ENCODE measurements around the gene APPBP2.
A peak's percentile ranks its signal among the peaks of the same experiment; 100 is the strongest.
"Not testable (repeated sequence)": the region's sequence is repeated elsewhere in the genome, so short reads cannot be mapped to it uniquely, and the experiment has no call there.

The APPBP2 gene

DNA sequence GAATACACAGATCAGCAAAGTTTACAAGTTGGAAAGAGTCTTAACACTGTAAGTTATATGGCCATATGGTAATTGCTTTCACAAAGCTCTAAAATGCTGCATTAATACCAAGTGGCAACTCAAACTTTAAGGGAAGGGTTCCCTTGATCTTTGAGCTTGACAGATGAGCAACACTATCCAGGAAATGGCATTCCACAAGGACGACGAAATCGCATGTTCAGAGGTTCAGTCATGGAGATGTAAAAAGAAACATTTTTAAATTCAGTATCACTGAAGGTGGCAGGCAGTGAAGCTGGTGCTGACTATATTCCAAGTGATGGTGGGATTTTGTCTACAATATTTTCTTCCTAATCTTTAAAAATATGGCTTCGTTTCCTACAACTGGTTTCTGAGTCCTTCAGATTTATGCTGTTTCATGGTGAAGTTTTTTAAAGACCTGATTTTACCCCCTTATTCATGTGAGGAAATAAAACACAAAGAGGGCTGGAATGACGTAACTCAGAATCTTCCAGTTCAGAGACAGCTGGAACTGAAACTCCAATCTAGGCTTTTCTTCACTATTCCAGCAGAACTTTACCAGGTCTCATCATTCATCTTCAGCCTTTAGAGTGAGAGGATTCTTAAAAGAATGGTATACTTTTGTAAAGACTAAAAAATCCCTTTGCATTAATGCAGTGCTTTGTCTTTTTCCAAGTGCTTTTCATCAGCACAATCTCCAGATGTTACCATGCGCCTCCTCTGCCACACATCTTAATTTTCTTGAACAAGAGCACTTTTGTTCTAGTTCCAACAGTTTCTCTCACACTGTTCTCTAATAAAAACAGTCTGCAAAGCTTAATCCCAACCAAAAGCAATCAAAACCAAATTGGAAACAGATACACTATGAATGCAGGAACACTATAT is 83.5 kb downstream of the APPBP2 start:
- DNase-seq (ENCODE audit: low read depth): no peak
- no peak overlapping the region for H3K4me3 ChIP-seq (ENCODE audit: low read depth, low read length)
- TF ChIP-seq CTCF (IDR thresholded peaks at IDR 0.05; ENCODE audit: control insufficient read depth, extremely low read depth, insufficient read depth): no peak

GRCh38 chr17:60439501-60439900 is 86.5 kb downstream of the APPBP2 start:
- no peak for TF ChIP-seq CTCF (IDR thresholded peaks at IDR 0.05; ENCODE audit: control insufficient read depth, extremely low read depth, insufficient read depth)
- DNase-seq (ENCODE audit: low read depth): no peak
- no peak overlapping the region for H3K4me3 ChIP-seq (ENCODE audit: low read depth, low read length)

DNA sequence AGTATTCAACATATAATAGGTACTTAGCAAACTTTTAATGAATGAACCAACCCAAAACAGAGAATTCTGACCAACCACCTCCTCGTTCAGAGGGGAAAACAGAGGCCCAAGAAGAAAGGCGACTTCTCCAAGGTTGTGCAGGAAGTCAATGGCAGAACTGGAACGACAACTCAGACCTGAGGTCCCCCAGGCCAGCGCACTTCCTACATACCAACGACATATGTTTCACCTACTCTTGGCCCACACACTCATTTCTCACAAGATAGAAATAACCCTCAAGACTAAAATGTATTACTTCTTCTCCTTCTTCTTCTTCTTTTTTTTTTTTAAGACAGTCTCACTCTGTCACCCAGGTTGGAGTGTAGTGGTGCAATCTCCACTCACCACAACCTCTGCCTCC is 89.4 kb downstream of the APPBP2 start:
- TF ChIP-seq CTCF (IDR thresholded peaks at IDR 0.05; ENCODE audit: control insufficient read depth, extremely low read depth, insufficient read depth): no peak
- no peak for DNase-seq (ENCODE audit: low read depth)
- no peak overlapping the region for H3K4me3 ChIP-seq (ENCODE audit: low read depth, low read length)

- no peak overlapping the region for H3K4me3 ChIP-seq (ENCODE audit: low read depth, low read length)
- peak; percentile 93 for TF ChIP-seq CTCF (IDR thresholded peaks at IDR 0.05; ENCODE audit: control insufficient read depth, extremely low read depth, insufficient read depth)
- DNase-seq (ENCODE audit: low read depth): peak; percentile 67
Observed at GRCh38 chr17:60435244-60436167, 90.5 kb downstream of the APPBP2 start.

GRCh38 chr17:60433021-60433997 is 92.7 kb downstream of the APPBP2 start:
- DNase-seq (ENCODE audit: low read depth); H3K4me3 ChIP-seq (ENCODE audit: low read depth, low read length): not testable (repeated sequence)

- DNase-seq (ENCODE audit: low read depth); H3K4me3 ChIP-seq (ENCODE audit: low read depth, low read length): not testable (repeated sequence)
Observed at GRCh38 chr17:60430561-60430960, 95.5 kb downstream of the APPBP2 start.

GRCh38 chr17:60428491-60428890 is 97.6 kb downstream of the APPBP2 start:
- not testable (repeated sequence) for DNase-seq (ENCODE audit: low read depth); H3K4me3 ChIP-seq (ENCODE audit: low read depth, low read length)

- H3K4me3 ChIP-seq (ENCODE audit: low read depth, low read length): no peak overlapping the region
- TF ChIP-seq CTCF (IDR thresholded peaks at IDR 0.05; ENCODE audit: control insufficient read depth, extremely low read depth, insufficient read depth): no peak
- no peak for DNase-seq (ENCODE audit: low read depth)
Observed at GRCh38 chr17:60426596-60426995, 99.4 kb downstream of the APPBP2 start.

All from LNCaP clone FGC (cell line).